Activated CD4-positive, alpha-beta T cell treated with anti-CD3 and anti-CD28 coated beads, Interleukin-2, amount 10 ng/mL, durations not matched to agents 24 days and 14 days (primary cell): ENCODE measurements around the gene CNTNAP5. TPM values are rescaled to one million over a fixed set of nuclear protein-coding genes. Genes with fewer than 3 reads are reported as not detected.

Experiments
- DNase-seq: peaks from one replicate; pipeline ENCODE4 v3.0.0; 2022
- H3K27ac Mint-ChIP-seq: one replicate; pipeline ENCODE4 v1.8.0; 2022; ENCODE audit warnings: mild to moderate bottlenecking, mixed read lengths
- H3K27me3 Mint-ChIP-seq: one replicate; pipeline ENCODE4 v1.8.0; 2022; ENCODE audit warnings: mixed read lengths
- H3K36me3 Mint-ChIP-seq: one replicate; pipeline ENCODE4 v1.8.0; 2022; ENCODE audit warnings: low read depth, mild to moderate bottlenecking, mixed read lengths
- H3K4me1 Mint-ChIP-seq: one replicate; pipeline ENCODE4 v1.8.0; 2021; ENCODE audit warnings: mixed read lengths
- H3K4me3 Mint-ChIP-seq: one replicate; pipeline ENCODE4 v1.8.0; 2022; ENCODE audit warnings: mild to moderate bottlenecking, moderate library complexity, mixed read lengths
- H3K9me3 Mint-ChIP-seq: one replicate; pipeline ENCODE4 v1.8.0; 2021; ENCODE audit warnings: mixed read lengths
- intact Hi-C: fragments of 100-400 bp; cut with micrococcal nuclease; formaldehyde crosslinking; loops from one replicate; pipeline ENCODE4 v1.15.1; 2023
- total RNA-seq: library from RNA; stranded (reverse); gene quantifications from 2 replicates; pipeline ENCODE4 v1.2.3, GENCODE V29; 2022

CNTNAP5 gene
- total RNA-seq, 1 donor from 2014 or later, result not detected

- no peaks in the 10 kb centered on the region for H3K4me1 Mint-ChIP-seq
- H3K27ac Mint-ChIP-seq, result no peak overlapping the region
- H3K27me3 Mint-ChIP-seq, result no peaks in the 10 kb centered on the region
- DNase-seq, result no peak
- H3K4me3 Mint-ChIP-seq, result no peak overlapping the region
- no peaks in the 10 kb centered on the region for H3K9me3 Mint-ChIP-seq
- intact Hi-C loops, result no loop called here
- no peaks in the 10 kb centered on the region for H3K36me3 Mint-ChIP-seq
Observed at GRCh38 chr2:124088616-124089015, 63.5 kb downstream of the CNTNAP5 start.

DNA sequence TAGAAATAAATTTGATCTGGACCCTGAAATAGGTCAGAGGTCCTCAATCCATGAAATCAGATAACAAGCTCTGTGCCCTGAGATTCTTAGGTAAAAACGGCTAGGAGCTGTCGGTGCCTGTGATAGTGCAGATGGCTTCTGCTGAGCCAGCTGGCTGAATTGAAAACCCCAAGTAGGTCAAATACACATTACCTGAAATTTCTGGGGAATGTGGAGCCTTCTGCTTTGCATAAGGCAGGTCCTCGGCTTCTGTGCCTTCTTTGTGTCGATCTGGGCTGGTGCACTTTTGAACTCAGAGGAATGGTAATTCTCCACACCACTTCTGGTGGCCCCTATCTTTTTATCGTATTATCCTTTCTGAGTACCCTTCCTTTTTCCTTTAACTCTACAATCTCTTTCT is 66.6 kb downstream of the CNTNAP5 start:
- Mint-ChIP-seq H3K27me3 (no peaks in the 10 kb centered on the region), H3K4me1 (no peaks in the 10 kb centered on the region), H3K27ac (no peak overlapping the region), H3K36me3 (no peaks in the 10 kb centered on the region), H3K4me3 (no peak overlapping the region), H3K9me3 (peaks cover 3% of the 10 kb centered on the region)
- intact Hi-C loops, result no loop called here
- peak; percentile 18 for DNase-seq

DNA sequence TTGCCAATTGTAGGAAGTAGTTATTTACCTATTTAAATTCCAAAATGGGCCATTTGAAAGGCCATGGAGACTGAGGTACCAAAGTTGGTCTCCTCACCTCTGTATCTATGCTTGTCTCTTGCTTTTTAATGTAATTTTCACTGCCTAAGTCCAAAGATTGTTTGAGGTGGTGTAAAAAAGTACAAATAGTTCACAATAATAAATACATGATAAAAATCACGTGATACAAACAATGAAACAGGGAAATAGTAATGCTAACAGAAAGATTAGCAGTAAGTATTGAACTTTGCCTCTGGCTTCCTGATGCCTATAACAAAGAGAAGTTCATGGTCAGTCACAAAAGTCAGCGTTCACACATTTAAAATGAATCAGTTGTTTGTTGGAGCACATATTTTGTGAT is 67.6 kb downstream of the CNTNAP5 start:
- peaks cover 3% of the 10 kb centered on the region for H3K9me3 Mint-ChIP-seq
- DNase-seq, result no peak
- H3K27me3 Mint-ChIP-seq, result no peaks in the 10 kb centered on the region
- H3K27ac Mint-ChIP-seq, result no peak overlapping the region
- intact Hi-C loops, result no loop called here
- no peaks in the 10 kb centered on the region for H3K4me1 Mint-ChIP-seq
- no peak overlapping the region for H3K4me3 Mint-ChIP-seq
- no peaks in the 10 kb centered on the region for H3K36me3 Mint-ChIP-seq

GRCh38 chr2:124104914-124105313 is 79.8 kb downstream of the CNTNAP5 start:
- no peak overlapping the region for H3K27ac Mint-ChIP-seq
- intact Hi-C loops, result no loop called here
- H3K36me3 Mint-ChIP-seq, result no peaks in the 10 kb centered on the region
- H3K4me3 Mint-ChIP-seq, result no peak overlapping the region
- no peaks in the 10 kb centered on the region for H3K4me1 Mint-ChIP-seq
- DNase-seq, result no peak
- H3K27me3 Mint-ChIP-seq, result no peaks in the 10 kb centered on the region
- no peaks in the 10 kb centered on the region for H3K9me3 Mint-ChIP-seq

GRCh38 chr2:124112206-124112605 is 87.1 kb downstream of the CNTNAP5 start:
- Mint-ChIP-seq H3K27ac (no peak overlapping the region), H3K27me3 (no peaks in the 10 kb centered on the region)

GRCh38 chr2:124112966-124113365 is 87.9 kb downstream of the CNTNAP5 start:
- H3K27ac Mint-ChIP-seq, result no peak overlapping the region
- intact Hi-C loops, result no loop called here
- no peak for DNase-seq
- no peaks in the 10 kb centered on the region for H3K4me1 Mint-ChIP-seq
- H3K36me3 Mint-ChIP-seq, result no peaks in the 10 kb centered on the region
- no peaks in the 10 kb centered on the region for H3K27me3 Mint-ChIP-seq
- H3K9me3 Mint-ChIP-seq, result no peaks in the 10 kb centered on the region
- H3K4me3 Mint-ChIP-seq, result no peak overlapping the region

More at GRCh38 chr2:124112206-124112605, 87.1 kb downstream of the CNTNAP5 start:
- intact Hi-C loops, result no loop called here
- no peaks in the 10 kb centered on the region for H3K36me3 Mint-ChIP-seq
- no peak overlapping the region for H3K4me3 Mint-ChIP-seq
- no peaks in the 10 kb centered on the region for H3K9me3 Mint-ChIP-seq
- DNase-seq, result no peak
- H3K4me1 Mint-ChIP-seq, result no peaks in the 10 kb centered on the region

GRCh38 chr2:124120246-124120645 is 95.2 kb downstream of the CNTNAP5 start:
- H3K27ac Mint-ChIP-seq, result no peak overlapping the region
- H3K36me3 Mint-ChIP-seq, result no peaks in the 10 kb centered on the region
- no peak for DNase-seq
- peaks cover 8% of the 10 kb centered on the region for H3K9me3 Mint-ChIP-seq
- intact Hi-C loops, result no loop called here
- no peaks in the 10 kb centered on the region for H3K27me3 Mint-ChIP-seq
- H3K4me1 Mint-ChIP-seq, result no peaks in the 10 kb centered on the region
- no peak overlapping the region for H3K4me3 Mint-ChIP-seq

- no peak overlapping the region for H3K27ac Mint-ChIP-seq
- intact Hi-C loops, result no loop called here
- DNase-seq, result no peak
Observed at GRCh38 chr2:124121106-124121505, 96.0 kb downstream of the CNTNAP5 start.

GRCh38 chr2:124121760-124122275 is 96.7 kb downstream of the CNTNAP5 start:
- no peak overlapping the region for H3K27ac Mint-ChIP-seq
- no peaks in the 10 kb centered on the region for H3K27me3 Mint-ChIP-seq
- peaks cover 8% of the 10 kb centered on the region for H3K9me3 Mint-ChIP-seq
- no peaks in the 10 kb centered on the region for H3K36me3 Mint-ChIP-seq
- DNase-seq, result no peak
- H3K4me1 Mint-ChIP-seq, result no peaks in the 10 kb centered on the region
- no peak overlapping the region for H3K4me3 Mint-ChIP-seq
- intact Hi-C loops, result no loop called here

More at GRCh38 chr2:124121106-124121505, 96.0 kb downstream of the CNTNAP5 start:
- H3K4me1 Mint-ChIP-seq, result no peaks in the 10 kb centered on the region
- H3K27me3 Mint-ChIP-seq, result no peaks in the 10 kb centered on the region
- peaks cover 8% of the 10 kb centered on the region for H3K9me3 Mint-ChIP-seq
- no peak overlapping the region for H3K4me3 Mint-ChIP-seq
- no peaks in the 10 kb centered on the region for H3K36me3 Mint-ChIP-seq

GRCh38 chr2:124122340-124122739 is 97.3 kb downstream of the CNTNAP5 start:
- no peak for DNase-seq
- no peaks in the 10 kb centered on the region for H3K4me1 Mint-ChIP-seq

DNA sequence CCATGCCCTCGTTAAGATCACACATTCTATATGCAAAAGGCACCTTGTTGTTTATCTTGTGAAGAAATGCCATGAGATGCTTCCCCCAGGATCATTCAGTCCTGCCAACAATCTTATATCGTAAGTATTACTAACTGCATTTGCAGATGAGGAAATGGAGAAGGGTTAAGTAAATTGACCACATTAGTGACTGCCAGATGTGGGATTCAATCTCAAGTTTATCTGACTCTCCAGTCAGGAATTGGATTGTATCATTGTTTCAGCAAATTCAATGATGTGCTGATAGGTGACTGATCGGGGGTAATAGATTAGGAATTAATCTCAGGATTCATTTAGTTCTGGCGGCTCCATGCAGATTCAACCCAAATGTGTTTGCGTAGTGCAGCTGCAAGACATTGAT is 106.2 kb downstream of the CNTNAP5 start:
- DNase-seq, result no peak
- Mint-ChIP-seq H3K27me3 (no peaks in the 10 kb centered on the region), H3K27ac (no peak overlapping the region), H3K4me1 (no peaks in the 10 kb centered on the region), H3K9me3 (no peaks in the 10 kb centered on the region), H3K36me3 (no peaks in the 10 kb centered on the region), H3K4me3 (no peak overlapping the region)
- intact Hi-C loops, result no loop called here

More at GRCh38 chr2:124122340-124122739, 97.3 kb downstream of the CNTNAP5 start:
- intact Hi-C loops, result no loop called here
- Mint-ChIP-seq H3K27me3 (no peaks in the 10 kb centered on the region), H3K36me3 (no peaks in the 10 kb centered on the region), H3K9me3 (peaks cover 8% of the 10 kb centered on the region), H3K27ac (no peak overlapping the region), H3K4me3 (no peak overlapping the region)

GRCh38 chr2:124136110-124136509 is 111.0 kb downstream of the CNTNAP5 start:
- no peaks in the 10 kb centered on the region for H3K27me3 Mint-ChIP-seq
- H3K4me3 Mint-ChIP-seq, result no peak overlapping the region
- peaks cover 4% of the 10 kb centered on the region for H3K9me3 Mint-ChIP-seq
- DNase-seq, result no peak
- H3K27ac Mint-ChIP-seq, result no peak overlapping the region
- H3K36me3 Mint-ChIP-seq, result no peaks in the 10 kb centered on the region
- no peaks in the 10 kb centered on the region for H3K4me1 Mint-ChIP-seq
- intact Hi-C loops, result no loop called here

DNA sequence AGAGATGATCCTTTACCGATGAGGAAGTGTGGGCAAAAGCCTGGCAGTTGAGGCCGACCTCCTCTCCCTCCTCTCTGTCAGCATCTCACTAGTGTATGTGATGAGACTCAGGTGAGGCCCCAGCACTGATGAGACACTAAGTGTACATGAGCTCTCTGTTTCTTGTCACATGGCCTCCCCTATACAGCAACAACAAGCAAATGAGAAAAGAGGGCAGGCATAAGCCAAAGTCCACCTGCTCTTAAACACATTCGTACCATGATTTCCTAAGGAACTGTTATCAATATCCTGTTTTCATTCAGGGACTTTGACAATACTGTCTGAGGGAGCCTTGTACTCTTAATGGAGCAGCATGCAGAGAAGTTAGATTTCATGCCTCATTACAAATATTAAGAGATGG is 113.0 kb downstream of the CNTNAP5 start:
- no peak overlapping the region for H3K4me3 Mint-ChIP-seq
- H3K4me1 Mint-ChIP-seq, result no peaks in the 10 kb centered on the region
- H3K27me3 Mint-ChIP-seq, result no peaks in the 10 kb centered on the region
- DNase-seq, result no peak
- intact Hi-C loops, result no loop called here
- no peak overlapping the region for H3K27ac Mint-ChIP-seq
- peaks cover 4% of the 10 kb centered on the region for H3K9me3 Mint-ChIP-seq
- no peaks in the 10 kb centered on the region for H3K36me3 Mint-ChIP-seq

- no peak overlapping the region for H3K4me3 Mint-ChIP-seq
- intact Hi-C loops, result no loop called here
- H3K36me3 Mint-ChIP-seq, result no peaks in the 10 kb centered on the region
- H3K9me3 Mint-ChIP-seq, result no peaks in the 10 kb centered on the region
- no peaks in the 10 kb centered on the region for H3K27me3 Mint-ChIP-seq
- H3K27ac Mint-ChIP-seq, result no peak overlapping the region
- no peak for DNase-seq
- H3K4me1 Mint-ChIP-seq, result no peaks in the 10 kb centered on the region
Observed at GRCh38 chr2:124145982-124146381, 120.9 kb downstream of the CNTNAP5 start.

DNA sequence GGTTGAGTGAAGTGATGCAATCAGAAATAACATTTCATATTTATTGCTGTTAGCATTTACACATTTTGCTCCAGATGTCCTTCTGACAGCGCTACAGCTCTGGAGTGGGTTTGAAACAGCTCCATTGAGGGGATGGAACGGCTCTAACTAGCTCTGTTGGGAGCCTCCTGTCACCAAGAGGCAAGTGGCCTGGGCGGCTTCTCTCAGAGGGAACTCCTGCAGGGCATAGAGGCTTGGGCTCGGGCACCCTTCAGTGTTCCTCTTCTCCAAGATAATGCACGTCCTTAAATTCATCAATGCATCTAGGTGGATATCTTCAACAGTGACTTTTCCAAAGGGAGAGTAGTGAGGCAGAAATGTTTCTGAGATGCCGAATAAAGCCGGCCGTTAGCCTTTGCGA is 122.5 kb downstream of the CNTNAP5 start:
- H3K27me3 Mint-ChIP-seq, result no peaks in the 10 kb centered on the region
- H3K9me3 Mint-ChIP-seq, result no peaks in the 10 kb centered on the region
- no peak for DNase-seq
- H3K36me3 Mint-ChIP-seq, result no peaks in the 10 kb centered on the region
- no peaks in the 10 kb centered on the region for H3K4me1 Mint-ChIP-seq
- H3K27ac Mint-ChIP-seq, result no peak overlapping the region
- intact Hi-C loops, result no loop called here
- no peak overlapping the region for H3K4me3 Mint-ChIP-seq
